Activated effector memory CD4-positive, alpha-beta T cell treated with Interleukin-2 at 50 U/mL for 16 hours (primary cell): ENCODE results near the gene TRPM2.

Experiments
- DNase-seq: peaks from one replicate; pipeline ENCODE4 v3.0.0-alpha.2; 2020

The TRPM2 gene

DNA sequence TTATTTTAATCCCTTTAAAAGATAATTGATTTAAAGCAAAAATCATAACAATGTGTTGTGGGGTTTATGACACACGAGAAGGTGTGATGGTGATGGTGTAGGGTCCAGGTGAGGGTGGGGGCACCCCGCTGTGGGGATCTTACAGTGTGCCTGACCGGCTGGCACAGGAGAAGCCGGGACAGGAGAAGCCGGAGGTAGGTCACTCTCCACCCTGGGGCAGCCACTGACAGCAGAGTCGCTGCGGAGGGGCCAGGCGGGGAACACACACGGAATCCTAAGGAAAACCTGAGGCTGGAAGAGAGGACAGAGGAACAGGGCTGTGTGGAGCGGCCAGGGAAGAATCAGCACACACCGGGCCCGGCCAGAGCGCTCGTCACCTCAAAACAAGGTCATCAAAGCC lies 97.6 kb downstream of the TRPM2 start:
- DNase-seq: no peak

DNA sequence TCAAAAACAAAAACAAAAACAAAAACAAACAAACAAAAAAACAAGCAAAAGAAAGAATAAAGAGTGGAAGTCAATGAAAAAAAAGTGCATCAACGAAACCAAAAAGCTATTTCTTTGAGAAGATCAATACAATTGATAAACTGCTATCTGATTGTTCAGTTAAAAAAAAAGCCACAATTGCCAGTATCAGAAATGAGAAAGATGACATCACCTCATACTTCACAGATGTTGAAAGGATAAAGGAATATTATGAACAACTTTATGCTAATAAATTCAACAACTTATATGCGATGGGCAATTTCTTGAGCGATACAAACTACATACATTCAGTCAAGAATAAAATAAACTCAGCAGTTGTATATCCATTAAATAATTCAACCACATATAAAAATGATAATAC lies 99.7 kb downstream of the TRPM2 start:
- no peak for DNase-seq

DNA sequence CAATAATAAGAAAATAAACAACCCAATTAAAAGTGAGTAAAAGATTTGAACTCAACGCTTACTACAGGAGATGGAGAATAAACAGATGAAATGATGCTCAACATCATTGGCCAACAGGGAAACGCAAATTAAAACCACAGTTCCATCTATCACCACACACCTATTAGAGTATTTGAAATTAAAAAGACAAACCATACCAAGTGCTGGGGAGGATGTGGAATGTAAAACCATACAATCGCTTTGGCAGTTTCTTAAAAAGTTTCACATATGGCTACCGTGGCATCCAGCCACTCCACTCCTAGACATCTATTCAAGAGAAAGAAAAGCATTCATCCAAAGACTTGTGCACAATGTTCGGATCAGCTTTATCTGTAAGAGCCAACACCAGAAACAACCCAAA lies 100.6 kb downstream of the TRPM2 start:
- DNase-seq: no peak

DNA sequence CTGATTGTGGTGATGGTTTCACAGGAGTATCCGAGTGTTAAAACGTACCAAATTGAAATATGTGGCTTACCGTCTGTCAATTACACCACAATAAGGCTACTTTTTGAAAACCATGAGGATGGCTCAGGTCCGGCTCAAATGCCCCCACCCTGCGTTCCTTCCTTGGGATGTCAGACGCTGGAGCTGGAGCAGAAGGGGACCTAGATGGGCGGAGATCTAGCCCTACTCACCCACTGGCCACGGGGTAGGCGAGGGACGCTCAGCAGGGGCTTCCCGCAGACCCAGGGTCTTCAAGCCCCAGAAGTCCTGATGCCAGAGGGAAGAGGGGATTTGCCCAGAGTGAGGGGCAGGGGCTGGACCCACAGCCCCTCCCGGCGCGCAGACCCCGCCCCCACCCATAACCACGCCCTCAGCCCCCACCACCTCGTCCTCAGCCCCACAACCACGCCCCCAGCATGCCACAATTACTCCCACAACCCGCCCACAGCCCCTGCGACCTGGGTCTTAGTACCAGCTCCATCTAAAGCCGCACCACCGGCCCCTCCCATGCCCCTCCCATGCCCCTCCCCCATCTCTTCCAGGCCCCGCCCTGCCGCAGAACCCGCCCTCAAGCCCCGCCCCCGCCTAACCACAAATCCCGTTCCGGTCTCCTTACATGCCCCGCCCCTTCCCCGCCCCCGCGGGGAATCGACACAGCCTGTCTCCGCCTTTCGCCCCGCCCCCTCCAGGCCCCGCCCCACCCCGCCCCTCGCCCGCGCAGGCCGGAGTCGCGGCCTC lies 101.5 kb downstream of the TRPM2 start, which contains the start of gene LRRC3:
Gene LRRC3, plus strand, starts transcription at position 764 of the 777 bp plus-strand sequence. CDS start 1,135 bp downstream, outside the sequence.
- peak; percentile 65 for DNase-seq

DNA sequence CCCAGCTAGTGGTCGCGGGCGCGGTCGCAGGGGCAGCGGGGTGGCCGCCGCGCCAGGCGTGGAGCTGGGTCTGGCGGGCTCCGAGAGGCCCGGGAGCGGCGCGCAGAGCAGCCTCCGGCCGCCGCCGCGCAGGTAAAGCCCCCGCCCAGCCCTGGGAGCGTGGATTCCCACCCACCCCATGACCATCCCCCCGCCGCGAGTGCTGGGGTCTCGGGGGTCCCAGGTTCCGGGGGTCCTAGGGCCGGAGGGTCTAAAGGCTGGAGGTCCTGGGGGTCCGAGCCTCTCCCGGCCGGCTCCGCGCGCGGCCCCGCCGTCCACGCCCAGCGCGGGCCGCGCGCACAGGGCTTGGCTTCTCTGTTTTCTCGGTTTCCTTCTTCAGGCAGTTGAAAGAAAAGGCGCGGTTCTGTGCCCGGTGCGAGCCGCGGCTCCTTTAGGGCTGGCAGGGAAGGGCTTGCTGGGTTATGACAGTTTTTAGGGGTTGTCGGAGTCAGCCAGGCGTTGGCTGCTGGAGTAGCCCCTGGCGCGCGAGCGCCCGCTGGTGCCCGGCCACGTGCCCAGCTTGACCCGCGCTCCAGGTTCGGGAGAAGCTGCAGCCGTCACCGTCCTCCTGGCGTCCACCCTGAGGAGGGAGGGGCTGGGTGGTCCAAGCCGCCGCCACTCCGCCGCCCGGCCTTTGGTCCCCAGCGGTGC lies 102.2 kb downstream of the TRPM2 start:
- DNase-seq: no peak

DNA sequence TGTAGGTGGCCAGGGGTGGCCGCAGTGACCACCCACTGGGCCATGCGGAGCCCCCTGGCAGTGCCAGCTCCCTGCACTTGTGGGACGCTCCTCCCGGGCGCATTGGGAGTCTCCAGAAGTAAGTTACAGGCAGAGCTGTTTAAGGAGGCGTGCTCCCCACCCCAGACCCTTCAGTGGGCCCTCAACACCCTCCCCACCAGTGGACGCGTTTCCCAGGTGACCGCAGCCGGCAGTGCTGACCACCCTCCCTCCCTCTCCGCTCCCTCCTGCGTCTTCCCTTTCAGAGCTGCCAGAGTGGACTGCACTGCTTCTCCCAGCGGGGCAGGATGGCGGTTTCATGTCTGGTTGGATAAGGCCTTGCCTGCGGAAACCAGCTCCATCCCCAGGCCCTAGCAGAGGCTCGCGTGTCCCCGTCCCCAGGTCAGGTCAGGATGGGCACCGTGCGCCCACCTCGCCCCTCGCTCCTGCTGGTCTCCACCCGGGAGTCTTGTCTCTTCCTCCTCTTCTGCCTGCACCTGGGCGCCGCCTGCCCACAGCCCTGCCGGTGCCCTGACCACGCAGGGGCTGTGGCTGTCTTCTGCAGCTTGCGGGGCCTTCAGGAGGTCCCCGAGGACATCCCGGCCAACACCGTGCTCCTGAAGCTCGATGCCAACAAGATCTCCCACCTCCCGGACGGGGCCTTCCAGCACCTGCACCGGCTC lies 102.9 kb downstream of the TRPM2 start:
- DNase-seq: no peak

DNA sequence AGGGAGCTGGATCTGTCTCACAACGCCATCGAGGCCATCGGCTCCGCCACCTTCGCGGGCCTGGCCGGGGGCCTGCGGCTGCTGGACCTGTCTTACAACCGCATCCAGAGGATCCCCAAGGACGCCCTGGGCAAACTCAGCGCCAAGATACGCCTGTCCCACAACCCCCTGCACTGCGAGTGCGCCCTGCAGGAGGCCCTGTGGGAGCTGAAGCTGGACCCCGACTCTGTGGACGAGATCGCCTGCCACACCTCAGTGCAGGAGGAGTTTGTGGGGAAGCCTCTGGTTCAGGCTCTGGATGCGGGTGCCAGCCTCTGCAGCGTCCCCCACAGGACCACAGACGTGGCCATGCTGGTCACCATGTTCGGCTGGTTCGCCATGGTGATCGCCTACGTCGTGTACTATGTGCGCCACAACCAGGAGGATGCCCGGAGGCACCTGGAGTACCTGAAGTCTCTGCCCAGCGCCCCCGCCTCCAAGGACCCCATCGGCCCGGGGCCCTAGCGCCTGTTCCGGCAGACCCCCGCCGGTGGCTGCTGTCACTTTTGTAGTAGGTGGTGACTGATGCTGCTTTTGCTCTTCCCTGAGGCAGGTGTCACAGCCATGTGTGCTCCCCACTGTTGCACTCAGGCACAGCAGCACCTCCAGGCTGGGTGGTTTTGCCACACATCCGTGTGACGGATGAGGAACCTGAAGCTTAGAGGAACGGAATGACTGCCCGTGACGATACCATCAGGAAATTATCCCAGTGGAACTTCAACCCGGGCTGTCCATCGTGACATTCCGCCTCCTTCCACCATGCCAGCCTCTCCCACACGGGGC lies 103.7 kb downstream of the TRPM2 start:
- DNase-seq: no peak

DNA sequence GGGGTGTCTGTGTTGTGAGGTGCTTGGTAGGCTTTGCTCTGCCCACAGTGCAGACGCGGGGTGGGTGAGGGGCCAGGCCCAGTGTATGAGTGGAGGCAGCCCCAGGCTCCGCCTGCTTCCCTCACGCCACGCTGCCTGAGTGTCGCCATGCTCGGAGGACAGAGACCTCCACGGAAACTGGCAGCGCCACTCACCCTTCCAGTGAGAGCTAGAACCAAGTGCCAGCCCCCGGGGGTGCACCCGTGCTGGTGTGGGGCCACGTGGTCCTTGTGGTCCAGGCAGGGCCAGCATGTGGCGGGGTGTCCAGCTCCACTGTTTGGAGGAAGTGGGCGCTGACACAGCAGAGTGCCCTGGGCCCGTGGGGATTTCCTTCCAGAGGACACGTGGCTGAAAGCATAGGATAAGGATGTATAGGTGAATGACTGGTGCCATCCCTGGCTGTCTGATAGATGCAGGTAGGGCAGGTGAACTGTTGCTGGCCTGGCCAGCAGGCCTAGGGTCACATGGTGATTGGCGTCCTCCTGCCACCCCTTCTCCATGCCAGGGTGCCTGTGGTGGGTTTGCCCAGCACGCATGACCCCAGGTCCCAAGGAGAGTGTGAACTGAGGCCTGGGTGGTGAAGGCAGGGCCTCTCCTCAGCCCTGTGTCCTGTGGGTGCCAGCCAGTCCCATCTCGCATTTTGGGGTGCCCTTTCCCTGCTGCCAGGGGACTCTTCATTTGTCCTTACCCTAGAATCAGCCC lies 105.7 kb downstream of the TRPM2 start:
- no peak for DNase-seq

DNA sequence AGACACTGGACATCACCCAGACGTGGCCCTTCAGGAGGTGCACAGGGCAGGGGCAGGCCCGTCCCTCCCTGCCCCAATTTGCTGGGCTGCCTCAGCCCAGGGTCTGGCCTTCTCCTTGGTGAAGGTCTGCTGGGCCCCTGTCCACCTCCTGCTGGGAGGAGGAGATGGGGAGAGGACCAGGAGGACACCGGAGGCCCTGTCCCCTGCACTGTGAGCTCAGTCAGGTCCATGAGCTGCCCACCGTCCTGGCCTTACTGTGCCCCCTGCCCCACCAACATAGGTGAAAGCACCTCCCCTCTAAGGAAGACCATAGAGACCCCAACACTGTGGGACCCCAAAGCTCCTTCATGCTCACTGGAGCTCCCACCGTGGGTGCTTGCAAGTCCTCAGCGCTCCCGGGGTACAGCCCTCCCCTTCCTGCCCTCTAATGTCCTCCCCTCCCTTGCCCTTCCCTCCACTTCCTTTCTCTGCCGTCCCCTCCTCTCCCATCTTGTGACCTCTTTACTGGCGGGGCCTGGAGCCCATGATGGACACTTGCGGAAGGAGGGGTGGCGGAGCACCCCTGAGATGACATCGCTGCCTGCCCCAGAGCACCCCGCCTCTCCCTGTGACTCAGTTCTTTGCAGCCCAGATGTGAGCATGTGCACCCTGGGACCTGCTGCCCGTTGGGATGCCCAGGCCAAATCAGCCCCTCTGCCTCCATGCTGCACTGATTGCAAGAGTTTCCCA lies 106.5 kb downstream of the TRPM2 start:
- DNase-seq: no peak

DNA sequence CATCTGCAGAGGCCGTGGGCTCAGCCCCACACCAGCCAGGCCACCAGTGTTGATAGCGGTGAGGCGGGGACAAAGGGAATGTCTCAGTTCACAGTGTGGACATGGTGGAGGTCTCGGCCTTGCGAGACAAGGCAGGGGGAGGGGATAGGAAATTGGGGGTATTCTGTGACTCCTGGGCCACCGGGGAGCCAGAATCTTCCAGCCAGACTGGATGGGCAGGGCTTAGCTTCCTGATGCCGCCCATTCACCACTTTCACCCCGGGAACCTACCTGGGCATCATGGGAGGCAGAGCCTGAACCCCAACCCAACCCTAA lies 107.0 kb downstream of the TRPM2 start:
- DNase-seq: no peak

DNA sequence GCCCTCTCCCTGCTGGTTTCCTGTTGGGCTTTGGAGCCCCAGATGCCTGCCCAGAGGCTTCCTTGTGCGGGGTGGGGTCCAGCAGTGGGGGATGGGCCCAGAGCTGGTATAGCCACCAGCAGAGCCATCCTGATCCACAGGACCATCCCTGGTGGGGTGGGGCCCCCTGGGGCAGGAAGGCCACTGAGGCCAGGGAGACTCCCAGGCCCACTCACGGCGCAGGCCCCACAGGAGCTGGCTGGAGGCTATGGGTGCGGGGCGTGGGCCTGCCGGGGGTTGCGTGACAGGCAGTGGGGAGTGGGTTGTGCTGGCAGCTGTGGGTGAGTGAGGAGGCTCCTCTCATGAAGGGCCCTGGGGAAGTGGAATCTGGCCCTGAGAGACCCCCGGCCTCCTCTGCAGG lies 107.6 kb downstream of the TRPM2 start:
- no peak for DNase-seq

DNA sequence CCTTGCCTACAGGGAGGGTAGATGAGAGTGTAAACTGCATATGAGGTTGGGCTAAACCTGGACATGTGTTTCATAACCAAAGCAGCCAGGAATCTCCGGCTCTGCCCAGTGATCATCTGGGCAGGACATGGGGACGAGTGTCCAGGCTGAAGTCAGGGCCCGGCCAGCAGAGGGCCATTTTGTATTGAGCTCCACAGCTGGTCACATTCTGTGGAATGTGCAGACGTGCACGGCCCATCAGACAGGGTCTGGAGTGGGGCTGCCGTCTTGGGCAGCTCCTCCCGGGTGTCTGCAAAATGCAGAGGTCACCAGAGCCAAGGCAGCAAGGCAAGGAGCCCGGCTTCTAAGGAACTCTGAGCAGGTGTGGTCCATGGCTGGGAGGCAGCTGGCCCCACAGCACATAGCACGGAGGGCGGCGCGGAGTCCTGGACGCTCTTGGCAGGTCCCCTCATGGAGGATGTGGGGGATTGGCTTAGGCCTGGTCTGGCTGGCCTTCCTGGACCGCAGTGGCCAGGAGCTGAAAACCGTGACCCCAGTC lies 108.1 kb downstream of the TRPM2 start:
- no peak for DNase-seq

DNA sequence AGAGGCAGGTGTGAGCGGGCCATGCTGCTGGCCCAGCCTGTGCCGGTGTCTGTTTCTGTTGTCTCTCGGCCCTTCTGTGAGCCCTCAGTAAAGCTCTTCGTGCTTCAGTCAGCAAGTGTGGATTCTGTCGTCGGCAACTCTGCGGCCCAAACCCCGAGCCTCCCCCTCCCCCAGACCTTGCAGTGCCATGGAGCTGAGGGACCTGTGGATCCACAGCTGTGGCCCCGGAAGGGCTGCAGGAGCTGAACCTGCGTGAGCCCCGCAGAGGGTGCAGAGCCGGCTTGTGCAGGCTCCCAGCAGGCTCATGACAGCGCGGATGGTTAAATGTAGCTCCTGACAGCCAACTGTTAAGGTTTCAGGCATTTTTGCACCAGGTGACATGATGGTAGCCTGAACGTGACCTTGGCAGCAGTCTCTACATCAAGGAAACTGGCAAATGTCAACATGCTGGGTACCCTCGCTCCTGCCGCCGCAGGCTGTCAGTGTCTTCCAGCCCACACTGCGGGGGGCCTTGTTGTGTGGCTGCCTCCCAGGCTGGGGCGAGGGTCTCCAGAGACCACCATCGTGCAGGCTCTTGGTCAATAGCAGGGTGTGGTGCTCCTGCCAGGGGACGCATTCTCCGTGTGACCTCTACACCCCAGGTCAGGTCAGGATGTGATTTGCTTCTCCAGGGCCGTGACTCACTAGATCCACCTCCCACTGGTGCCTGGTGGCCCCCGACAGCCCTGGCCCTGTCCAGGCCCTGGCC lies 108.8 kb downstream of the TRPM2 start:
- DNase-seq: no peak

DNA sequence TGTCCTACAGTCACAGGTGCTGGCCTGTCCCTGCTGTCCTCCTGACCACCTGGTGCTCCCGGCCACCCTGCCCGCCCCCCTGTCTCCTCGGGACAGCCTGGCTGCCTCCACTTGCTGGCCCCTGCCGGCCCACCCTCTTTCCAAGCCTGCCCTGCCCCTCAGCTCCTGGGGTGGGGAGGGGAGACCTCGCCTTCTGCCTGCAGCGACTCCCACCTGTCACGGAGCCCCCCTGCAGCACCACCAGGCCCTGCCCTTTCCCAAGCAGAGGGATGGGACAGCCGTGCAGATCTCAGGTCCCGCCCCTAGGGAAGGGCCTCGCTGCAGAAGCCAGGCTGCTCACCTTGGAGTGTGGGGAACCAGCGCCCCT lies 109.4 kb downstream of the TRPM2 start:
- DNase-seq: no peak

DNA sequence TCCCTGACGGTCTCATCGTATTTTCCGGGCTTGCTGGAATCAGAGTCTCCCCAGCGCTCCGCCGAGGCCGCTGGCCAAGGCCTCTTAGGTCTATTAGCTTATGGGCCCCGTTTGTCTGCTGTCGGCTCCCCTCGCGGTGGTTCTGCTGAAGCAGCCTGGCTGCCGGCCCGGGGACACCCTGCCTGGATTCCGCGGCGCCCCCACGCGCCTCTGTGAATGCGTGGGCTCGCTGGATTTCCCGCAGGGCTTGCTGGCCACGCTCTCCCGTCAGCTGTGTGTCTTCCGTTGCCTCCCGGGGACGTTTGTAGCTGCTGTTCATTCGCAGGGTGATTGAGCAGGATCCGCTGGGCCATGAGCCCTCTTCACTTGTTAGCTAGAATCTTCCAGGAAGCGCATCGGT lies 110.3 kb downstream of the TRPM2 start:
- no peak for DNase-seq

DNA sequence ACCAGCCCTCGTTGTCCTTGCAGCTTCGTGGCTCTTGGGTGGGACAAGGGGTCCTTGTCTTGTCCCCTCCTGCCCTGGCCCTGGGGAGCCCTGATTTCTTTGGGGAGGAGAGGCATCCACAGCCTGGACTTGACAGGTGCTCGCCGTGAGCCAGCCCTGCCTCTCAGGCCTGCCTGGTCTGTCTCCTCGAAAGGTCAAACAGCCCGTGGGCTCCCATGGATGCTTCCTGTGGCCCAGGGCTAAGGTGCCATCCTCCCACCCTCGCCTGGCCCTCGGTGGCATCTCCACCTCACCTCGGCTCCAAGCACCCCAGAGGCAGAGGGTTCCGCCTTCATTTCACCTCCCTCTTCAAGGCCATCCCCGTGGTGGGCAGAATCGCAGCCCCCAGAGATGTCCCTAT lies 110.9 kb downstream of the TRPM2 start:
- no peak for DNase-seq

DNA sequence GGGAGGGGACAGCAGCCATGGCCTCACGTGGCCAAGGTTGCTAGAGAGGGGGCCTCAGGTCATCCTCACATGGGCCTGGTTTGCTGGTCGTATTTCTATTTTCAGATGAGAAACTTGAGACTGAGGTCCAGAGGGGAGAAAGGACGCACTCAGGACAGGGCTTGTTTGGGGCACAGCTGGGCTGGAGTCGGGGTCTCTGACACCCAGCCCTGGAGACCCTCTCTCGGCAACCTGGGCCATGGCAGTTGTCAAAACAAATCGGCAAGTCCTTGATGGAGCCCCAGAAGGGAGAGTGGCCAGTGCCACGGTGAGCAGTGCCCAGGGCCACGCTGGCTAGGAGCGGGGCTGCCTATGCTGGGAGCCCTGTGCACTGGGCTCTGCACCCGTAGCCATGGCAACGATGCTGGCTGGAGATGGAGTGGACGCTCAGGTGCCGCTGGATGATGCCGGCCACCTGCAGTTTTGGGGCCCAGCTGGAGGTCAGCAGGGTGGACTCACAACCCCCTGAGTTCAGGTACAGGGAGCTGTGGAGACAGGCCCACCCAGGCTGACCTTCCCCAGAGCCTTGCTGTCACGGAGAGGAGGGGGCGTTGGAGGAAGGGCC lies 113.0 kb downstream of the TRPM2 start:
- DNase-seq: no peak

DNA sequence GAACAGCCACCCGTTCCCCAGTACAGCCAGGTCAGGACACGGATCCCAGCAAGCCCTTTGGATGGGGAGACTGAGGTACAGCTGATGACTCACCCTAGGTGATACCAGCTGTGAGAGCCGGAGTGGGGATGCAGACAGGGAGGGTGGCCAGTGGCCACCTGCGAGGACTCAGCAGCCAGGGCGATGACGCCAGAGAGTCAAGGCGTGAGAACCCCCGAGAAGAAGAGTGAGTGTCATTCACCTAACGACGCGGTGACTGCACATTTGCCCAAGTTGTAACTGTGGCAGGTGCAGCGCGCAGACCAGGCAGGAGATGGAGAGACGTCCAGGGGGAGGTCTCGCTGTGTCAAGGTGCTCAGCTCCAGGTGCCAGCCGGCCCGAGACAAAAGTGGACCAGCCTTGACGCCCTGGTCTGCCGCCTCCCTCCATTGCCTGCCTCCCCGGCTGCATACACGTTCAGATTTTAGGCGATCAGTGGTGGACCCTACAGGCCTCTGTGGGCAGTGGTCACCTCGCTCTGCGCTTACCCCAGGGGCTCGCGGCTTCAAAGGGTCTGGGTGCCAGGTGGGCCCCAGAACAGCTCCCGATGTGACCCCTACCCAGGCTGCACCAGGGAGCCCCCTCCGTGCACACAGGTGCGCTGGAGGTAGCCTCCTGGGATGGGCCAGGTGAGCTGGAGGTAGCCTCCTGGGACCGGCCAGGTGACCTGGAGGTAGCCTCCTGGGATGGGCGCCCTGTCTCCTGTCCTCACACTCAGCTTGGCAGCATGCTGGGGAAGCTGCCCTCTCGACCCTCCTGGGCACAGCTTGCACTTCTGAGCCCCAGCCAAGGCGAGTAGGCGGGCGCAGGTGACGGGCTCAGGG lies 113.8 kb downstream of the TRPM2 start:
- no peak for DNase-seq

DNA sequence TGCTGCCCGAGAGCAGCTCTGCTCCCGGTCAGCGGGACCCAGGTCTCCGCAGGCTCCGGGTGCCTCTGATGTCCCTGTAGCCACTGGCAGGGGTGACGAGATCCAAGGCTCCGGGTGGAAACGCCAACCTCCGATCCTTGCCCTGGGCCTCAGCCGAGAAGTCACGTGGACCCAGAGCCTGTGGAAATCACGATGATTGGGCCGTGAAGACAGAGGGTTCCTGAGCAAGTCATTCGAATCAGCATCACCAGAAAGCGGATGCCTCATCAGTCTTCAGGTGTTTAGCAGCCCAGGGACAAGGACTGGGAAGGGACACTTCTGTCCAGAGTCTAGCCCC lies 114.4 kb downstream of the TRPM2 start:
- no peak for DNase-seq
